Esophagus muscularis mucosa (tissue), 3 donors: ENCODE results near the gene RAB40C.

Experiments
- CTCF ChIP-seq, 3 experiments: fragments of 200-600 bp in 2 of 3; fragments of 450-650 bp in 1 of 3; sonication (generic) in 2 of 3; IDR thresholded peaks; one replicate each; pipeline ENCODE4 v1.5.1; 2017 to 2019; ENCODE audit warnings: antibody characterized with exemption in 3 of 3, mild to moderate bottlenecking in 2 of 3, moderate library complexity in 1 of 3
- POLR2AphosphoS5 ChIP-seq, 2 donors: sonication (generic); formaldehyde crosslinking; IDR thresholded peaks; one replicate each; pipeline ENCODE4 v1.6.1; 2017; ENCODE audit warnings: antibody characterized with exemption in 2 of 2

GRCh38 chr16:674214-674881, 84.5 kb downstream of the RAB40C start:
- TF ChIP-seq CTCF (IDR thresholded peaks at IDR 0.05) (no peak), POLR2AphosphoS5 (IDR thresholded peaks at IDR 0.05) (no peak)
